ENCODE results near the gene GREB1.

The GREB1 gene

GRCh38 chr2:11559066-11559785, 25.4 kb downstream of the GREB1 start:
- no peak for DNase-seq

GRCh38 chr2:11559786-11560155, 25.9 kb downstream of the GREB1 start:
- DNase-seq: no peak

- no peak for DNase-seq
Observed at GRCh38 chr2:11560806-11561205, 27.0 kb downstream of the GREB1 start.

GRCh38 chr2:11562011-11562410, 28.2 kb downstream of the GREB1 start:
- DNase-seq: no peak

GRCh38 chr2:11562476-11562875, 28.6 kb downstream of the GREB1 start:
- no peak for DNase-seq

GRCh38 chr2:11563784-11564666, 30.2 kb downstream of the GREB1 start:
- no peak for DNase-seq

GRCh38 chr2:11564816-11565567, 31.1 kb downstream of the GREB1 start:
- DNase-seq: no peak

GRCh38 chr2:11566383-11566782, 32.5 kb downstream of the GREB1 start:
- DNase-seq: no peak

- peak in 1 of 56 donors; percentile 21 for DNase-seq
Observed at GRCh38 chr2:11567631-11568031, 33.8 kb downstream of the GREB1 start.

- no peak for DNase-seq
Observed at GRCh38 chr2:11568436-11568835, 34.6 kb downstream of the GREB1 start.

GRCh38 chr2:11569636-11570035, 35.8 kb downstream of the GREB1 start:
- no peak for DNase-seq

- DNase-seq: peak in 1 of 56 donors; percentile 33
Observed at GRCh38 chr2:11571170-11571569, 37.3 kb downstream of the GREB1 start.

GRCh38 chr2:11572996-11573395, 39.2 kb downstream of the GREB1 start:
- no peak for DNase-seq

- no peak for DNase-seq
Observed at GRCh38 chr2:11573418-11574175, 39.8 kb downstream of the GREB1 start.

GRCh38 chr2:11574176-11575046, 40.6 kb downstream of the GREB1 start:
- peak in 1 of 56 donors; percentile 14 for DNase-seq

- no peak for DNase-seq
Observed at GRCh38 chr2:11576398-11576797, 42.6 kb downstream of the GREB1 start.

- no peak for DNase-seq
Observed at GRCh38 chr2:11577101-11577883, 43.4 kb downstream of the GREB1 start.

- DNase-seq: no peak
Observed at GRCh38 chr2:11578081-11578948, 44.5 kb downstream of the GREB1 start.
